ENCODE data around the gene CCDC27. TPM values are rescaled to one million over a fixed set of nuclear protein-coding genes. Genes with fewer than 3 reads are reported as not detected.

CCDC27 gene
- total RNA-seq, 4 donors from 2014 or later = not detected

DNA sequence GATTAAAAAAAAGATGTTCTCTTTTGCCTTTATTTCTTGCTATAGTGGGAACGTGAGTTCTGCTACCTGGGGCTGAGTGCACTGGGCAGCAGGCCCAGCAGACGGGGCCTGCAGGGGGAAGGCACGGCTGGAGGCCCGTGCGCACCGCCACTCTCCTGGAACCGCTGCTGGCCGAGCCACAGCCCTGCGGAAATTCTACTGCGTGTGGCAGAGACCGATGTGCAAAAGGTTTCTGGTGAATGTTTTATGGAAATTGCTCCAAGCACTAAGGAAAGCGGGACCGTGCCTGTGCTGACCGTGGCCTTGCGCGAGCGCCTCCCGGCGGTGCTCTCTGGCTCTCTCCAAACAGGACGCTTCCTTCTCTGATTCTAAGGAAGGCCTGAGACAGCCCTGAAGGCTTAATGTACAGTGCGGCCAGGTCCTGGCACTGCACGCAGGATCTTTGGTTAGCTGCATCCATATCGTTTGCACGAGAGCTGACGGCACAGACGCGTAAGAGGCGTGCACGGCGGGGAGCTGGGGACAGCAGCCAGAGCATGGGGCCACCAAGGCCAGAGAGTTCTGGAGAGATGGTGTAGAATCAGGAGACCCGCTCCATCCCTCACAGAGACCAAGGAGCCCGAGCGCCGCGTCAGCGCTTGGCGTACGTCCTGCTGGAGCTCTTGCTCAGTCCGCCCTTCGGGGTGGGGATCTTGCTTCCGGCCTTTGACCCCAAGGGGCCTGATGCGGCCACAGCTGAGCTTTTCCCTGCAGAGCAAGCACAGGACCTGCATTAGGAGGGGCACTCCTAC is 62.7 kb downstream of the CCDC27 start:
- intact Hi-C loops (cut with DNase I; ENCODE audit: low total_unique reads) = no loop called here
- no peaks in the 10 kb centered on the region for H3K9me3 ChIP-seq

DNA sequence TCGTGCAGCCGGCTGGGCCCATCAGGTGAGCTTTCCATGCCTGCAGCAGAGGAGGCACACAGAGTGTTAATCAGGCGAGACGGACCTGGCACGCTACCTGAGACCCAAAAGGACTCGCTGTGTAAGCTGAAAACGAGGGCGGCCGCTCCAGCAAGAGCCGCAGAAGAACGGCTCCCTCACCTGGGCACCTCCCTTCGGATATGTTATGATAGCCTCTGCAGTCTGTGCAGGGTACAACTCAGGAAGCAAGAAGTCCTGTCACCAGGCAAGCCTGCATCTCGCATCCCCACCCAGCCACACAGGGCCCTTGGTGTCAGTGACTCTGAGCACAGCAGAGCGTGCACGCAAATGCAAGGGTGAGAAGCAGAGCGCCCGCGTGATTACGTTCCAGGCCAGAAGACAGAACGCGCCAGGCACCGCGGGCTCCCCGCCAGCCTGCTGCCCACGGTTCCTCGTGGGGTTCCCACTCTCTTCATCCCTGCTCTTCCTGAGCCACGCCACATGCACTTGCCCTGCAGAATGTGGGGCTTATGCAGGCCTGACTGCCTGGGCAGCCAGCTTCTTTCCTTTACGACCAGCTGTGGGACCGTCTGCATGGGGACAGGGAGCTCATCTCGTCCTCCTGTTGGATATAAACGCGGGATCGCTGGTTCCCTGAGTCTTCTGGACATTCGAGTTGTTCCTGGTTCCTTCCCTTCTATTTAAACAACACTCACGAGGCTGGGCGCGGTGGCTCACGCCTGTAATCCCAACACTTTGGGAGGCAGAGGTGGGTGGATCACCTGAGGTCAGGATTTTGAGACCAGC is 64.3 kb downstream of the CCDC27 start:
- no peaks in the 10 kb centered on the region for H3K9me3 ChIP-seq
- H3K27me3 ChIP-seq = no peaks in the 10 kb centered on the region
- intact Hi-C loops (cut with DNase I; ENCODE audit: low total_unique reads) = no loop called here
- no peak for DNase-seq
- no peak overlapping the region for H3K27ac ChIP-seq
- H3K4me1 ChIP-seq = no peaks in the 10 kb centered on the region
- H3K4me3 ChIP-seq = no peak overlapping the region
- TF ChIP-seq POLR2A (IDR thresholded peaks at IDR 0.05) = no peak
- TF ChIP-seq, protein P1, sequence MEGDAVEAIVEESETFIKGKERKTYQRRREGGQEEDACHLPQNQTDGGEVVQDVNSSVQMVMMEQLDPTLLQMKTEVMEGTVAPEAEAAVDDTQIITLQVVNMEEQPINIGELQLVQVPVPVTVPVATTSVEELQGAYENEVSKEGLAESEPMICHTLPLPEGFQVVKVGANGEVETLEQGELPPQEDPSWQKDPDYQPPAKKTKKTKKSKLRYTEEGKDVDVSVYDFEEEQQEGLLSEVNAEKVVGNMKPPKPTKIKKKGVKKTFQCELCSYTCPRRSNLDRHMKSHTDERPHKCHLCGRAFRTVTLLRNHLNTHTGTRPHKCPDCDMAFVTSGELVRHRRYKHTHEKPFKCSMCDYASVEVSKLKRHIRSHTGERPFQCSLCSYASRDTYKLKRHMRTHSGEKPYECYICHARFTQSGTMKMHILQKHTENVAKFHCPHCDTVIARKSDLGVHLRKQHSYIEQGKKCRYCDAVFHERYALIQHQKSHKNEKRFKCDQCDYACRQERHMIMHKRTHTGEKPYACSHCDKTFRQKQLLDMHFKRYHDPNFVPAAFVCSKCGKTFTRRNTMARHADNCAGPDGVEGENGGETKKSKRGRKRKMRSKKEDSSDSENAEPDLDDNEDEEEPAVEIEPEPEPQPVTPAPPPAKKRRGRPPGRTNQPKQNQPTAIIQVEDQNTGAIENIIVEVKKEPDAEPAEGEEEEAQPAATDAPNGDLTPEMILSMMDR (IDR thresholded peaks at IDR 0.05) = no peak
- no peaks in the 10 kb centered on the region for H3K36me3 ChIP-seq

More for the DNA sequence above, 62.7 kb downstream of the CCDC27 start:
- Histone ChIP-seq H3K4me3 (no peak overlapping the region), H3K4me1 (no peaks in the 10 kb centered on the region), H3K27ac (no peak overlapping the region), H3K27me3 (no peaks in the 10 kb centered on the region), H3K36me3 (no peaks in the 10 kb centered on the region)
- TF ChIP-seq, protein P1 (IDR thresholded peaks at IDR 0.05) = no peak
- no peak for TF ChIP-seq POLR2A (IDR thresholded peaks at IDR 0.05)
- DNase-seq = no peak

DNA sequence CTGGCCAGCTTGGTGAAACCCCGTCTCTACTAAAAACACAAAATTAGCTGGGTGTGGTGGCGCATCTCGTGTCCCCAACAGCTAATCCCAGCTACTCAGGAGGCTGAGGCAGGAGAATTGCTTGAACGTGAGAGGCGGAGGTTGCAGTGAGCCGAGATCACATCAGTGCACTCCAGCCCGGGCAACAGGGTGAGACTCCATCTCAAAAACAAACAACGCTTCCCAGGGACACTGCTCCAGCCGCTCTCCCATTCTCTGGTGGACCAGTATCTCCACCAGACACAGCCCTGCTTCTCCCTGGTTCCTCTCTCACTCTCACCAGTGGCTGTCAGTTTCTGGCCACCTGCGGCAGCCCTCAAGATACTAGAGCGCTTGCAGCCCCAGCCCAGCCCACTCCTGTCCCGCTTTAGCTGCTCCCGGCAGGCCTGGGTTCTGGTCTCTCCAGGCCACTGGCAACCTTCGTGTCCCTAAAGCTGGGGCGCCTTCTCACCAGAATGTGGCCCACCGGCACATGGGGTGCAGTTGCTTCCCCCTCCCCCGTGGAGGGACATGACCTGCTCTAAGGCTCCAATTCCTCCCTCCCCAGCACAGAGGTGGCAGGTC is 65.0 kb downstream of the CCDC27 start:
- H3K4me3 ChIP-seq = no peak overlapping the region
- no peak for TF ChIP-seq POLR2A (IDR thresholded peaks at IDR 0.05)
- TF ChIP-seq, protein P1 (IDR thresholded peaks at IDR 0.05) = no peak
- no peak overlapping the region for H3K27ac ChIP-seq
- H3K27me3 ChIP-seq = no peaks in the 10 kb centered on the region
- H3K36me3 ChIP-seq = no peaks in the 10 kb centered on the region
- no peak for DNase-seq
- intact Hi-C loops (cut with DNase I; ENCODE audit: low total_unique reads) = no loop called here
- no peaks in the 10 kb centered on the region for H3K9me3 ChIP-seq
- no peaks in the 10 kb centered on the region for H3K4me1 ChIP-seq

DNA sequence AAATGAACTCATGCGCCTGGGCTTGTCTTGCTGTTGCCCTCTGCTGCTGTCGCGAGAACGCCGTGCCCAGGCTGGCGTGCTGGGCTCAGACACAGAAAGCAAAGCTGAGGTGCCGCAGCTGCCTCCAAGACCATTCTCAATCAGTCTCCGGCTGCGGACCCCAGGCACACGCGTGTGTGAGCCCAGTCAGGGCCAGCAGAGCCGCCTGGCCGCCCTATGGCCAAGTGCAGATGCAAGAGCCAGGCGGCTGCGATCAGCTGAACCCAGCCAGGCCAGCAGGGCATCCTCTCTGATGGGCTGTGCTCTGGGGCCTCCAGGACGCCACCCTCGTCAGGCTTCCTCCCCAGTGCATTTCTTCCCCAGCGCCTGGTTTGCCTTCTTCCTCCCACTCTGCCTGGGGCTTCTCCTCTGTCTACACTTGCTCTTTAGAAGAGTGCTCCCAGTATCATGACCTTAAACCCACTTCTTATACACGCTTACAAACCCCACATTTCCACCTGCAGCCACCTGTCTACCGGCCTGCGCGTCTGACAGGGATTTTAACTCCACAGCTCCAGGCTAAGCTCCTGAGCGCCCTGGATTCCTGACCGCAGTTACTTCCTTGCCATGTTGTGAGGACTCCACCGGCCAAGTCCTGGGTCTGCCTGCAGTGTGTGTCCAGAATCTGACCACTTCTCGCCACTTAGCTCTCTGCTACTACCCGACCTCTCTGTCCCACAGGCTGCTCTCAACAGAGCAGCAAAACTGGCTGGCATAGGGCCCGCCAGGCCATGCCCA is 65.8 kb downstream of the CCDC27 start:
- DNase-seq = no peak
- intact Hi-C loops (cut with DNase I; ENCODE audit: low total_unique reads) = no loop called here

More for the DNA sequence above, 65.8 kb downstream of the CCDC27 start:
- Histone ChIP-seq H3K27ac (no peak overlapping the region), H3K4me3 (no peak overlapping the region), H3K9me3 (no peaks in the 10 kb centered on the region), H3K4me1 (no peaks in the 10 kb centered on the region), H3K36me3 (no peaks in the 10 kb centered on the region), H3K27me3 (no peaks in the 10 kb centered on the region)
- TF ChIP-seq, protein P1 (IDR thresholded peaks at IDR 0.05) = no peak
- TF ChIP-seq POLR2A (IDR thresholded peaks at IDR 0.05) = no peak
